Measurements from ENCODE around the gene FABP7.

Gene FABP7

GRCh38 chr6:122785891-122786290 is 6.4 kb downstream of the FABP7 start:
- Histone ChIP-seq H3K36me3 (ENCODE audit: control insufficient read depth, insufficient read depth, low read length) (no peaks in the 10 kb centered on the region), H3K4me3 (ENCODE audit: low read depth, low read length) (no peak overlapping the region), H3K27ac (ENCODE audit: low read depth, low read length) (no peak overlapping the region), H3K9ac (ENCODE audit: low read depth, low read length) (no peak overlapping the region), H3K27me3 (ENCODE audit: control insufficient read depth, insufficient read depth, low read length) (peaks cover 28% of the 10 kb centered on the region), H3K4me1 (ENCODE audit: control insufficient read depth, insufficient read depth, low read length) (peaks cover 42% of the 10 kb centered on the region), H3K9me3 (ENCODE audit: control insufficient read depth, insufficient read depth, low read length) (no peaks in the 10 kb centered on the region)

DNA sequence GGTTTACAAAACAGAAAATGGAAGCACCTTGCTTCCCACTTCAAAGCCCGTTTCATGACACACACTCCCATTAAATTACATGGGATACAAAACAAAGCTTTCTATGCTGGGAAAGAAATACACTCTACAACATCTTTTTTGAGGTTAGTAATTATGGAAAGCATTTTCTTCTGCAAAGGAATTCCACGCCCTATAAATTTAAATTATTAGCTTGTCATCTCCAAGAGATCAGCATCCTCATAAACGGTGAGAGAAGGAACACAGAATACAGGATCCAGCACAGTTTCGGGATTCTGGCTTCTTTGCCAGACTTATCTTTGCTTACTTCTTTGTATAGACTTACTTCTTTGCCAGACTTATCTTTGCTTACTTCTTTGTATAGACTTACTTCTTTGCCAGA is 8.2 kb downstream of the FABP7 start:
- no peak overlapping the region for H3K9ac ChIP-seq (ENCODE audit: low read depth, low read length)
- H3K9me3 ChIP-seq (ENCODE audit: control insufficient read depth, insufficient read depth, low read length) = no peaks in the 10 kb centered on the region
- no peak overlapping the region for H3K27ac ChIP-seq (ENCODE audit: low read depth, low read length)
- peaks cover 46% of the 10 kb centered on the region for H3K4me1 ChIP-seq (ENCODE audit: control insufficient read depth, insufficient read depth, low read length)
- no peaks in the 10 kb centered on the region for H3K36me3 ChIP-seq (ENCODE audit: control insufficient read depth, insufficient read depth, low read length)
- peaks cover 32% of the 10 kb centered on the region for H3K27me3 ChIP-seq (ENCODE audit: control insufficient read depth, insufficient read depth, low read length)
- no peak overlapping the region for H3K4me3 ChIP-seq (ENCODE audit: low read depth, low read length)

- Histone ChIP-seq H3K36me3 (ENCODE audit: control insufficient read depth, insufficient read depth, low read length) (no peaks in the 10 kb centered on the region), H3K9me3 (ENCODE audit: control insufficient read depth, insufficient read depth, low read length) (no peaks in the 10 kb centered on the region), H3K4me3 (ENCODE audit: low read depth, low read length) (peak overlapping the region; percentile 73; the same call in 1 of the 2 replicates), H3K27me3 (ENCODE audit: control insufficient read depth, insufficient read depth, low read length) (peaks cover 32% of the 10 kb centered on the region), H3K4me1 (ENCODE audit: control insufficient read depth, insufficient read depth, low read length) (peaks cover 50% of the 10 kb centered on the region), H3K9ac (ENCODE audit: low read depth, low read length) (no peak overlapping the region), H3K27ac (ENCODE audit: low read depth, low read length) (peak overlapping the region; percentile 11)
These were observed 8.7 kb downstream of the FABP7 start for GRCh38 chr6:122788208-122788607.

DNA sequence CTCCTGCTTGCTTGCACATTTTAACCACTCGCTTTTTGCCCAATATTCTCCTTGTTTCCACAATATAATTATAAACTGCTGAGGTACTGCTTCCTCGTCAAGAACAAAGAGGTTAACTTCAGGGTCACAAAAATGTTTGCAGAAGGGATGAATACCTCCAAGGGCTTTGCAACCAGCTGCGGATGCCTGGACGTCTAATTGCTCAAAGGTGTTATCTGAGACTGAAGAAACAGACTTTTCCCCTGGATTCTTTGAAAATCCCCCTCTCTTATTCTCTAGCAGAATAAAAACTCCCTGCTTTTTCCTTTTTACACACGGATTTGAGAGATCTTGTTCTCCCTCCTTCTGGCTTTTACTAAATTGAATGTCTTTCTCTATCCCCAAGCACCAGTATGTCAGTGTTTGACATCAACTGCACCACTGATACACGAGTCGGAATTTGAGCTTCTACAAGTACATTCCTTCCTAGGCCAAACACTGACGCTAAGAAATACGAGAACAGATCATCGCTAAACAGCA is 9.2 kb downstream of the FABP7 start:
- H3K9me3 ChIP-seq (ENCODE audit: control insufficient read depth, insufficient read depth, low read length) = no peaks in the 10 kb centered on the region
- H3K27ac ChIP-seq (ENCODE audit: low read depth, low read length) = peak overlapping the region; percentile 86
- H3K4me3 ChIP-seq (ENCODE audit: low read depth, low read length) = peak overlapping the region; percentile 73
- no peaks in the 10 kb centered on the region for H3K36me3 ChIP-seq (ENCODE audit: control insufficient read depth, insufficient read depth, low read length)
- peaks cover 32% of the 10 kb centered on the region for H3K27me3 ChIP-seq (ENCODE audit: control insufficient read depth, insufficient read depth, low read length)
- peaks cover 50% of the 10 kb centered on the region for H3K4me1 ChIP-seq (ENCODE audit: control insufficient read depth, insufficient read depth, low read length)
- H3K9ac ChIP-seq (ENCODE audit: low read depth, low read length) = peak overlapping the region; percentile 47

GRCh38 chr6:122789182-122790027 is 9.9 kb downstream of the FABP7 start, which contains the start of gene SMPDL3A:
SMPDL3A (plus strand) TSS chr6:122789258; CDS start chr6:122789347, 89 bp downstream.
- no peaks in the 10 kb centered on the region for H3K9me3 ChIP-seq (ENCODE audit: control insufficient read depth, insufficient read depth, low read length)
- peaks cover 50% of the 10 kb centered on the region for H3K4me1 ChIP-seq (ENCODE audit: control insufficient read depth, insufficient read depth, low read length)
- H3K9ac ChIP-seq (ENCODE audit: low read depth, low read length) = peak within 1 kb of the TSS; percentile 47
- no peaks in the 10 kb centered on the region for H3K36me3 ChIP-seq (ENCODE audit: control insufficient read depth, insufficient read depth, low read length)
- H3K27ac ChIP-seq (ENCODE audit: low read depth, low read length) = peak within 1 kb of the TSS; percentile 86
- peaks cover 32% of the 10 kb centered on the region for H3K27me3 ChIP-seq (ENCODE audit: control insufficient read depth, insufficient read depth, low read length)
- H3K4me3 ChIP-seq (ENCODE audit: low read depth, low read length) = peak within 1 kb of the TSS; percentile 73

- Histone ChIP-seq H3K9ac (ENCODE audit: low read depth, low read length) (peak overlapping the region; percentile 47), H3K36me3 (ENCODE audit: control insufficient read depth, insufficient read depth, low read length) (no peaks in the 10 kb centered on the region), H3K27ac (ENCODE audit: low read depth, low read length) (peak overlapping the region; percentile 86), H3K4me1 (ENCODE audit: control insufficient read depth, insufficient read depth, low read length) (peaks cover 50% of the 10 kb centered on the region), H3K27me3 (ENCODE audit: control insufficient read depth, insufficient read depth, low read length) (peaks cover 32% of the 10 kb centered on the region), H3K4me3 (ENCODE audit: low read depth, low read length) (peak overlapping the region; percentile 73), H3K9me3 (ENCODE audit: control insufficient read depth, insufficient read depth, low read length) (no peaks in the 10 kb centered on the region)
These were observed 10.5 kb downstream of the FABP7 start for GRCh38 chr6:122790028-122790422.

- no peaks in the 10 kb centered on the region for H3K36me3 ChIP-seq (ENCODE audit: control insufficient read depth, insufficient read depth, low read length)
- peak overlapping the region; percentile 73 for H3K4me3 ChIP-seq (ENCODE audit: low read depth, low read length)
- H3K9ac ChIP-seq (ENCODE audit: low read depth, low read length) = no peak overlapping the region
These were observed 11.2 kb downstream of the FABP7 start for GRCh38 chr6:122790423-122791309.

GRCh38 chr6:122791310-122791679 is 11.8 kb downstream of the FABP7 start:
- Histone ChIP-seq H3K4me3 (ENCODE audit: low read depth, low read length) (no peak overlapping the region), H3K27ac (ENCODE audit: low read depth, low read length) (no peak overlapping the region), H3K9me3 (ENCODE audit: control insufficient read depth, insufficient read depth, low read length) (no peaks in the 10 kb centered on the region), H3K4me1 (ENCODE audit: control insufficient read depth, insufficient read depth, low read length) (peaks cover 40% of the 10 kb centered on the region), H3K9ac (ENCODE audit: low read depth, low read length) (no peak overlapping the region), H3K36me3 (ENCODE audit: control insufficient read depth, insufficient read depth, low read length) (no peaks in the 10 kb centered on the region), H3K27me3 (ENCODE audit: control insufficient read depth, insufficient read depth, low read length) (peaks cover 32% of the 10 kb centered on the region)

More at GRCh38 chr6:122790423-122791309, 11.2 kb downstream of the FABP7 start:
- Histone ChIP-seq H3K4me1 (ENCODE audit: control insufficient read depth, insufficient read depth, low read length) (peaks cover 47% of the 10 kb centered on the region), H3K9me3 (ENCODE audit: control insufficient read depth, insufficient read depth, low read length) (no peaks in the 10 kb centered on the region), H3K27me3 (ENCODE audit: control insufficient read depth, insufficient read depth, low read length) (peaks cover 32% of the 10 kb centered on the region), H3K27ac (ENCODE audit: low read depth, low read length) (peak overlapping the region; percentile 86)

GRCh38 chr6:122792766-122793165 is 13.2 kb downstream of the FABP7 start:
- no peak overlapping the region for H3K27ac ChIP-seq (ENCODE audit: low read depth, low read length)
- peaks cover 22% of the 10 kb centered on the region for H3K27me3 ChIP-seq (ENCODE audit: control insufficient read depth, insufficient read depth, low read length)
- H3K4me3 ChIP-seq (ENCODE audit: low read depth, low read length) = no peak overlapping the region
- H3K9me3 ChIP-seq (ENCODE audit: control insufficient read depth, insufficient read depth, low read length) = no peaks in the 10 kb centered on the region
- H3K36me3 ChIP-seq (ENCODE audit: control insufficient read depth, insufficient read depth, low read length) = no peaks in the 10 kb centered on the region
- no peak overlapping the region for H3K9ac ChIP-seq (ENCODE audit: low read depth, low read length)
- peaks cover 26% of the 10 kb centered on the region for H3K4me1 ChIP-seq (ENCODE audit: control insufficient read depth, insufficient read depth, low read length)

- Histone ChIP-seq H3K4me3 (ENCODE audit: low read depth, low read length) (no peak overlapping the region), H3K4me1 (ENCODE audit: control insufficient read depth, insufficient read depth, low read length) (peaks cover 12% of the 10 kb centered on the region), H3K27ac (ENCODE audit: low read depth, low read length) (no peak overlapping the region)
These were observed 18.0 kb downstream of the FABP7 start for GRCh38 chr6:122797537-122797936.

More at GRCh38 chr6:122797537-122797936, 18.0 kb downstream of the FABP7 start:
- no peak overlapping the region for H3K9ac ChIP-seq (ENCODE audit: low read depth, low read length)
- H3K27me3 ChIP-seq (ENCODE audit: control insufficient read depth, insufficient read depth, low read length) = no peaks in the 10 kb centered on the region
- no peaks in the 10 kb centered on the region for H3K36me3 ChIP-seq (ENCODE audit: control insufficient read depth, insufficient read depth, low read length)
- no peaks in the 10 kb centered on the region for H3K9me3 ChIP-seq (ENCODE audit: control insufficient read depth, insufficient read depth, low read length)
